Measurements from ENCODE around the gene SDHAF2.

SDHAF2 gene

DNA sequence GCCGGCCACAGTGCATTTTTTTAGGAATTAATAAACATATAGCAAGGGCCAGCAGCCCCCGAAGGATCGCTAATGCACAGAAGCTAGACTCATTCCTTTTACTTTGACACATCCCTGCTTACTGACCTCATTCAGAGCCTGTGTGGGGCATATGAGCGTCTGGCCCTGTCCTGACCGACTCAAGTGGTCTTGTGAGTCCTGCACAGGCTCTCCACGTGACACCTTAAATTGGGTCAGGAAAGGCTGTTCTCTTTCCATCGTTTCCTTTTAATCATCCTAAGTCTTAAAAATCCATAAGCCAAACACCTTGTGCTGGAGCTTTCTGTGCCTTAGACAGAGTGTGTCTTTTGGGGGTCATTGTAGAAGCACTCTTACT lies 18.6 kb downstream of the SDHAF2 start (continued):
- TF ChIP-seq ZNF266 (tag by site-specific recombination; IDR thresholded peaks at IDR 0.05; ENCODE audit: low read depth), result no peak
- no peak for TF ChIP-seq GLI4 (tag by site-specific recombination; IDR thresholded peaks at IDR 0.05)

DNA sequence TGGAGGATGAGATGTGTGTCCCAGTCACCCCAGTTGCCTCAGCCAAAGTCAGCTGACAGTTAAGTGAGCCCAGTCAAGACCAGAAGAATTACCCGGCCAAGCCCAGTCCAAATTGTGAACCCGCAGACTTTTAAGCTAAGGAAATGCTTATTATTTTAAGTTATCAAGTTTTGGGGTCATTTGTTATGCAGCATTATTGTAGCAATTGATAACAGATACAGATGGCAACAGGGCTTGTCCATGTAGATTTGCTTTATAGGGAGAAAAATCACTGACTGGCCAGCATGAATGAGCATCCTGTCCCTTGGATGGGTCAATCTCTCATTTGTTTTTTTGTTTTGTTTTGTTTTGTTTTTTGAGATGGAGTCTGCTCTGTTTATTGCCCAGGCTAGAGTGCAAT lies 22.9 kb downstream of the SDHAF2 start:
- ChIA-PET POLR2A (no interaction called here), CTCF (interaction anchor here (1.2 to 2.1 kb wide), 3 partner anchors 8 to 26 kb away, joined by 5 to 8 read pairs (median 6); no protein-coding TSS in a partner anchor)
- TF ChIP-seq, protein P1, sequence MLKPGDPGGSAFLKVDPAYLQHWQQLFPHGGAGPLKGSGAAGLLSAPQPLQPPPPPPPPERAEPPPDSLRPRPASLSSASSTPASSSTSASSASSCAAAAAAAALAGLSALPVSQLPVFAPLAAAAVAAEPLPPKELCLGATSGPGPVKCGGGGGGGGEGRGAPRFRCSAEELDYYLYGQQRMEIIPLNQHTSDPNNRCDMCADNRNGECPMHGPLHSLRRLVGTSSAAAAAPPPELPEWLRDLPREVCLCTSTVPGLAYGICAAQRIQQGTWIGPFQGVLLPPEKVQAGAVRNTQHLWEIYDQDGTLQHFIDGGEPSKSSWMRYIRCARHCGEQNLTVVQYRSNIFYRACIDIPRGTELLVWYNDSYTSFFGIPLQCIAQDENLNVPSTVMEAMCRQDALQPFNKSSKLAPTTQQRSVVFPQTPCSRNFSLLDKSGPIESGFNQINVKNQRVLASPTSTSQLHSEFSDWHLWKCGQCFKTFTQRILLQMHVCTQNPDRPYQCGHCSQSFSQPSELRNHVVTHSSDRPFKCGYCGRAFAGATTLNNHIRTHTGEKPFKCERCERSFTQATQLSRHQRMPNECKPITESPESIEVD (tag by site-specific recombination; IDR thresholded peaks at IDR 0.05), result no peak
- peak; percentile 63; the same call in 1 of the 2 replicates for TF ChIP-seq RBAK (tag by site-specific recombination; IDR thresholded peaks at IDR 0.05)
- Histone ChIP-seq H3K4me1 (ENCODE audit: control insufficient read depth, insufficient read depth, low read length) (no peaks in the 10 kb centered on the region), H3K9me3 (ENCODE audit: control insufficient read depth, insufficient read depth, low read depth, low read length) (no peaks in the 10 kb centered on the region), H3K4me3 (ENCODE audit: low read depth, low read length) (no peak overlapping the region), H3K36me3 (ENCODE audit: control insufficient read depth in 2 of 2, insufficient read depth in 1 of 2, low read length in 2 of 2) (peaks cover 0 to 42% of the 10 kb centered on the region in 2 experiments; a peak in 1 of 3 replicates), H3K27ac (ENCODE audit: extremely low read depth, low read depth, low read length) (no peak overlapping the region)

DNA sequence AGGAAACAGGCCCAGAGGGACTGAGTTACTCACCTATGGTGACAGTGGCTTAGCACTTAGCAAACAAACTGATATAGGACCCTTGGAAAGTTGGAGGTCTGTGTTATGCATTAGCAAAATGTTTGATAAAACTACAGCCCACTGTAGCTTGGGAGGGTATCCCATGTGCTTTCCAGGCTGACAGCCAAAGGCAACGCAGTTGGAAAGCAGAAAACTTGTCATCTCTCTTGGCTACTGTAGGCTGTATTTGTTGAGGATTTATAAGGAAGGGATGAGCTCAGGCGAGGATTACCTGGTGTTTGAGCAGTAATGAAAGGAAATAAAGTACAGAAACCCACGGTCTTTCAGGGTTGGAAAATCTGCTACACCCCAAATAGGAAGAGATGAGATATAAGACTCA lies 23.8 kb downstream of the SDHAF2 start:
- CTCF ChIA-PET, result interaction anchor here (0.8 to 1.6 kb wide), 3 partner anchors 9 to 19 kb away, joined by 5 read pairs; no protein-coding TSS in a partner anchor
- H3K4me1 ChIP-seq (ENCODE audit: control insufficient read depth, insufficient read depth, low read length), result no peaks in the 10 kb centered on the region
- POLR2A ChIA-PET, result no interaction called here

DNA sequence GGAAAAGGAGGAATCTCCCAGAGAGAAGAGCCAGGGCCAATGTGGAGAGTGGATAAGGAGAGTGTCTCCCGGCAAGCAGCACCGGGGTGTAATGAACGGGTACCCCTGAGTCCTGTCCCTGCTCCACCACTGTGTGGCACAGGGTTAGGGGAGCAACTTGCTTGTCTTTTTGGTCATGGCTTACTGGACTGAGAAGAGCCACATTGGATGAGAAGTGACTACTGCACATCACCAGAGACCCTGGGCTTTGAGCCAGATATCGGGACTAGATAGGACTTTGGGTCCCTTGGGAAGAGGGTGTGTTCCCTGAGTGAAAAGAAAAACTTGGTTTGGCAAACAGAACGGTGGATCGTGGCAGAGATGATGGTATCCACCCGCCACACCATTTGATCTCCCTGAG lies 24.6 kb downstream of the SDHAF2 start:
- H3K36me3 ChIP-seq (ENCODE audit: control insufficient read depth in 2 of 2, insufficient read depth in 1 of 2, low read length in 2 of 2), result peaks cover 0 to 27% of the 10 kb centered on the region in 2 experiments; a peak in 1 of 3 replicates
- CTCF ChIA-PET, result interaction anchor here (0.8 to 1.6 kb wide), 2 partner anchors 8 to 20 kb away, joined by 5 read pairs; no protein-coding TSS in a partner anchor

More for the DNA sequence above, 23.8 kb downstream of the SDHAF2 start:
- H3K4me3 ChIP-seq (ENCODE audit: low read depth, low read length), result no peak overlapping the region
- H3K9me3 ChIP-seq (ENCODE audit: control insufficient read depth, insufficient read depth, low read depth, low read length), result no peaks in the 10 kb centered on the region
- no peak overlapping the region for H3K27ac ChIP-seq (ENCODE audit: extremely low read depth, low read depth, low read length)
- H3K36me3 ChIP-seq (ENCODE audit: control insufficient read depth in 2 of 2, insufficient read depth in 1 of 2, low read length in 2 of 2), result peaks cover 0 to 33% of the 10 kb centered on the region in 2 experiments; a peak in 1 of 3 replicates
- TF ChIP-seq ZNF248 (tag by site-specific recombination; IDR thresholded peaks at IDR 0.05) (no peak), ZNF701 (tag by site-specific recombination; IDR thresholded peaks at IDR 0.05) (no peak)

DNA sequence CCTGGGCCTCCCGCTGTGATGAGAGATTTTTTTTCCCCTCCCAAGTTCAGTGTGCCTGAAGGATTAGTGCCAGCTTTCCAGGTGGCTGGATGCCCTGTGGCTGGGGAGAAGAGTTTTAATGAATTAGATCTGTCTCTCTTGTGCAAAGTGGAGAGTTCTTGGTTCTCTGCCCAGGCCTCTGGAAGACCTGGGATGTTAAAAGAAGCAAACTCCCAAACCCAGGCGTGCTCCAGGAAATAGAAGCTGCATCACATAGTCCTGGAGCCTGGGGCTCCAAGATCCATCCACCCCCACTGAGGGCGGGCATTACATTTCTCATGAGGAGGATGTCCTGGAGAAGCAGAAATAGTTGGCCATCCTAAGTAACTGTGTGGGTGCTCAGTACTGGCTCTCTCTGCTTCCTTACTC lies 30.6 kb downstream of the SDHAF2 start:
- no peak overlapping the region for H3K4me3 ChIP-seq (ENCODE audit: low read depth, low read length)
- POLR2A ChIA-PET, result interaction anchor here (0.7 kb wide), 1 partner anchor 990 kb away, joined by 3 read pairs; no protein-coding TSS in a partner anchor
- no peak for TF ChIP-seq ZNF423 (tag by site-specific recombination; IDR thresholded peaks at IDR 0.05)
- no peak for TF ChIP-seq FEZF1 (tag by site-specific recombination; IDR thresholded peaks at IDR 0.05)
- 0 out of 2 replicates have a peak, but pooled peaks have one; percentile 8 for TF ChIP-seq ZIC2 (tag by site-specific recombination; IDR thresholded peaks at IDR 0.05)
- 0 out of 2 replicates have a peak, but pooled peaks have one; percentile 9 for TF ChIP-seq ZFHX2 (tag by site-specific recombination; conservative IDR thresholded peaks at IDR 0.05)
- peaks cover 0 to 1% of the 10 kb centered on the region in 2 experiments; a peak in 2 of 3 replicates for H3K36me3 ChIP-seq (ENCODE audit: control insufficient read depth in 2 of 2, insufficient read depth in 1 of 2, low read length in 2 of 2)
- no peaks in the 10 kb centered on the region for H3K4me1 ChIP-seq (ENCODE audit: control insufficient read depth, insufficient read depth, low read length)
- H3K27ac ChIP-seq (ENCODE audit: extremely low read depth, low read depth, low read length), result no peak overlapping the region
- no peaks in the 10 kb centered on the region for H3K9me3 ChIP-seq (ENCODE audit: control insufficient read depth, insufficient read depth, low read depth, low read length)
- CTCF ChIA-PET, result interaction anchor here (1.6 to 3.9 kb wide), 2 partner anchors 14 to 56 kb away, joined by 7 to 14 read pairs; no protein-coding TSS in a partner anchor

More for the DNA sequence above, 24.6 kb downstream of the SDHAF2 start:
- Histone ChIP-seq H3K4me1 (ENCODE audit: control insufficient read depth, insufficient read depth, low read length) (no peaks in the 10 kb centered on the region), H3K27ac (ENCODE audit: extremely low read depth, low read depth, low read length) (no peak overlapping the region), H3K4me3 (ENCODE audit: low read depth, low read length) (no peak overlapping the region), H3K9me3 (ENCODE audit: control insufficient read depth, insufficient read depth, low read depth, low read length) (no peaks in the 10 kb centered on the region)
- POLR2A ChIA-PET, result no interaction called here
- TF ChIP-seq ZNF10 (tag by site-specific recombination; IDR thresholded peaks at IDR 0.05) (no peak), ZNF23 (tag by site-specific recombination; IDR thresholded peaks at IDR 0.05; ENCODE audit: borderline replicate concordance) (no peak)

Data from HEK293 (cell line).